ENCODE measurements around the gene LSMEM2. TPM values are rescaled to one million over a fixed set of nuclear protein-coding genes. Genes with fewer than 3 reads are reported as not detected.
A peak's percentile ranks its signal among the peaks of the same experiment; 100 is the strongest.

LSMEM2 gene
- total RNA-seq, 1 experiment from 2014 or later, result 0.57 TPM

- TF ChIP-seq PRDM15 (CRISPR knock-in tag; IDR thresholded peaks at IDR 0.05) (no peak), FOXP4 (CRISPR knock-in tag; IDR thresholded peaks at IDR 0.05) (no peak)
- TF ChIP-seq, protein P1, sequence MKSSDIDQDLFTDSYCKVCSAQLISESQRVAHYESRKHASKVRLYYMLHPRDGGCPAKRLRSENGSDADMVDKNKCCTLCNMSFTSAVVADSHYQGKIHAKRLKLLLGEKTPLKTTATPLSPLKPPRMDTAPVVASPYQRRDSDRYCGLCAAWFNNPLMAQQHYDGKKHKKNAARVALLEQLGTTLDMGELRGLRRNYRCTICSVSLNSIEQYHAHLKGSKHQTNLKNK (CRISPR knock-in tag; IDR thresholded peaks at IDR 0.05), result no peak
Measured at GRCh38 chr3:50251220-50251619, 27.7 kb upstream of the LSMEM2 start (continued).

DNA sequence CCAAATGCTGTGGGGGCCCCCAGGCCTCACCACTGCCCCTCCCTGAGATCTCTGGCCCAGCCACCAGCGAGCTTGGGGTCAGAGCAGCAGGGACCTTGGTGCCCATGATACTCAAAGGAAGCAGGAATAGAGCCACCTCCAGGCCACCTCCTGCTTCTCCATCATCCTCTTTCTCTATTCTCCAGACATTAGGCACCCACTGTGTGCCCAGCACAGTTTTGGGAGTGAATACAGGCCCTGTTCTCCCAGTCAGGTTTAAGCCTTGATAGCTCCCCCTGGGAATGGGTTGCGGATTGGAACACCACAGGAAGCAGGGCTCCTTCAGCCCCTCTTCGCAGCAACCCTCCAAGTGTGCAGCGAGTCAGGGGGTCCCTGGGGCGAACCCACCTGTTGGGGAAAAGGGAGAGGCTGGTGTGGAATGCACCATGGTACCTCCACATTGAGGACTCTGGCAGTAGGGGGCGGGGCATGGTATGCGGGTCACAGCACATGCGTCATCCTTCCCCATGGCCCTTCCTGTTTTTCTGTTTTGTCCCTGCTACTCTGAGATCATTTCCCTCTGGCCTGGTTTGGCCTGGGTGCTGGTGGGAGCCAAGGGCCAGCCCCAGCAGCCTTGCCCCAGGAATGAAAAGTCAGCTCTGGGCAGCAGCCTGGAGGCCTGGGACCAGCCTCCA lies 24.2 kb upstream of the LSMEM2 start:
- Mint-ChIP-seq H3K27ac (peak overlapping the region; percentile 84), H3K9me3 (no peaks in the 10 kb centered on the region), H3K27me3 (ENCODE audit: low read depth) (no peaks in the 10 kb centered on the region), H3K4me1 (peaks cover 20% of the 10 kb centered on the region), H3K4me3 (no peak overlapping the region), H3K36me3 (peaks cover 28% of the 10 kb centered on the region)
- ChIA-PET POLR2A (no interaction called here), CTCF (interaction anchor here (0.6 to 7.6 kb wide), 6 partner anchors 6 to 67 kb away, joined by 3 to 151 read pairs (median 6); no protein-coding TSS in a partner anchor)
- 0 out of 2 replicates have a peak, but pooled peaks have one; percentile 14 for ATAC-seq
- no peak for TF ChIP-seq ZNF396 (CRISPR knock-in tag; IDR thresholded peaks at IDR 0.05; ENCODE audit: borderline replicate concordance)
- no peak for TF ChIP-seq NFYB (CRISPR knock-in tag; conservative IDR thresholded peaks at IDR 0.05; ENCODE audit: low read depth)
- no peak for TF ChIP-seq NFE2L1 (CRISPR knock-in tag; IDR thresholded peaks at IDR 0.05)
- TF ChIP-seq ZNF512 (CRISPR knock-in tag; IDR thresholded peaks at IDR 0.05; ENCODE audit: borderline replicate concordance), result no peak
- no peak for TF ChIP-seq NR3C1 (CRISPR knock-in tag; conservative IDR thresholded peaks at IDR 0.05; ENCODE audit: low read depth)
- TF ChIP-seq NFATC4 (CRISPR knock-in tag; IDR thresholded peaks at IDR 0.05), result no peak
- TF ChIP-seq TEAD1 (CRISPR knock-in tag; IDR thresholded peaks at IDR 0.05), result no peak
- TF ChIP-seq CREB1 (CRISPR knock-in tag; IDR thresholded peaks at IDR 0.05), result no peak
- TF ChIP-seq, protein P2, sequence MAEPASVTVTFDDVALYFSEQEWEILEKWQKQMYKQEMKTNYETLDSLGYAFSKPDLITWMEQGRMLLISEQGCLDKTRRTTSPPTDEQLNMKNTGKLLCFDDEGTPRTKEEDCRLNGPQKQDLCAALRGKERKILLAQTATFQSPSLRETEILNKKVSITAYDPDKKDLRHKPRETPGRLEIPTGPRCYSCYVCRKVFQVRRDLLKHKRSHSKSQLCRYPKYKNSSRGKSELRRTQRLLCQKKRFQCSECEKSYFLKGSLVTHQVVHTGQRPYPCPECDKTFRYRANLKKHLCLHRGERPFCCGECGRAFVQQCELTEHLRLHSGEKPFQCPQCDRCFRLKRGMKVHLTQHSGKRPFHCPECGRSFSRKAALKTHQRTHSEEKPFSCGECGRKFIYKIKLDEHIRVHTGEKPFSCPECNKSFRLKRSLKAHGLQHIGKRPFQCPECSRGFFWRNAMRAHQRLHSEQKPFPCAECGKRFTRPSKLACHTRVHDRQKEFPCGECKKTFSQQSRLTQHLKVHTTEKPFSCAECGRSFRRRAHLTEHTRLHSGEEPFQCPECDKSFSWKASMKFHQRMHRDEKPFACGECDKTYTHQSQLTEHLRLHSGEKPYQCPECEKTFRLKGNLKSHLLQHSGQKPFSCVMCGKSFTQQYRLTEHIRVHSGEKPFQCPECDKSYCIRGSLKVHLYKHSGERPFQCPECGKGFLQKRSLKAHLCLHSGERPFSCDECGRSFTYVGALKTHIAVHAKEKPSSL (CRISPR knock-in tag; conservative IDR thresholded peaks at IDR 0.05), result no peak
- no peak for DNase-seq (ENCODE audit: low spot score)

DNA sequence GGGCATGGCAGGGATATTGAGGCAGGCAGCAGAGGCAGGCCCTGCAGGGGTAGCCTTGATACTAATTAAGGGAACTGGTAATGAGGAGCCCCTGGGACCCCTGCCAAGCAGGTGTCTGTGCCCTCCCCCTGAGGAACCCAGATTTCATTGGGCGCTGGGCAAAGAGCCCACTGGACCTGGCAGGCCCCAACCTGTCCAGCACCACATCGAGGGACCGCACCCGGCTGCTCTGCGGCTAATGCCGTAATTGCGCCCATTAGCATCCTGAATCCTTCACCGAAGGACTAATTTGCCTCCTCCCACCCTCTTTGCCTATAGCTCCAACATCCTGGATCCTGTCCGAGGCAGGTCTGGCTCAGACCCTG lies 23.7 kb upstream of the LSMEM2 start:
- H3K27ac Mint-ChIP-seq, result no peak overlapping the region
- H3K9me3 Mint-ChIP-seq, result no peaks in the 10 kb centered on the region
- no peaks in the 10 kb centered on the region for H3K27me3 Mint-ChIP-seq (ENCODE audit: low read depth)
- no peak for ATAC-seq
- H3K4me1 Mint-ChIP-seq, result peaks cover 21% of the 10 kb centered on the region
- ChIA-PET CTCF (interaction anchor here (0.6 to 7.6 kb wide), 6 partner anchors 6 to 60 kb away, joined by 3 to 151 read pairs (median 7); no protein-coding TSS in a partner anchor), POLR2A (no interaction called here)
- H3K4me3 Mint-ChIP-seq, result no peak overlapping the region
- DNase-seq (ENCODE audit: low spot score), result no peak
- H3K36me3 Mint-ChIP-seq, result peaks cover 28% of the 10 kb centered on the region
- TF ChIP-seq NFATC4 (CRISPR knock-in tag; IDR thresholded peaks at IDR 0.05) (no peak), USF1 (CRISPR knock-in tag; IDR thresholded peaks at IDR 0.05) (no peak), NR2C2 (CRISPR knock-in tag; IDR thresholded peaks at IDR 0.05) (no peak), NR1H2 (CRISPR knock-in tag; IDR thresholded peaks at IDR 0.05) (no peak), ZNF317 (CRISPR knock-in tag; IDR thresholded peaks at IDR 0.05; ENCODE audit: borderline replicate concordance, low read depth) (no peak), ZNF263 (CRISPR knock-in tag; IDR thresholded peaks at IDR 0.05; ENCODE audit: low read depth) (no peak), HMGA2 (CRISPR knock-in tag; IDR thresholded peaks at IDR 0.05) (no peak), ZNF512 (CRISPR knock-in tag; IDR thresholded peaks at IDR 0.05; ENCODE audit: borderline replicate concordance) (no peak)

Measured in WTC11 (cell line).